Calu3 (cell line): ENCODE data around the gene SNRPD2. TPM values are rescaled to one million over a fixed set of nuclear protein-coding genes. Genes with fewer than 3 reads are reported as not detected.

ENCODE experiments used
- BruUV-seq: library from RNA; stranded (reverse); fragments of 400-500 nt; replicated peaks from 2 replicates; lab custom pipeline; 2021; lab: Mats Ljungman, UMichigan
- CTCF ChIA-PET: fragments of 300-600 bp; sonication (Branson Sonifier 250); formaldehyde crosslinking; loops from one replicate; lab custom pipeline; 2022; ENCODE audit warnings: antibody characterized with exemption; lab: Charles Lee
- DNase-seq: peaks from one replicate; pipeline ENCODE4 v3.0.0; 2022
- H3K27ac Mint-ChIP-seq: one replicate; pipeline ENCODE4 v1.8.0; 2022; ENCODE audit warnings: mixed read lengths; ENCODE audit not compliant: unreplicated experiment
- H3K27me3 Mint-ChIP-seq: one replicate; pipeline ENCODE4 v1.8.0; 2022; ENCODE audit warnings: mixed read lengths; ENCODE audit not compliant: unreplicated experiment
- H3K36me3 Mint-ChIP-seq: one replicate; pipeline ENCODE4 v1.8.0; 2022; ENCODE audit warnings: mild to moderate bottlenecking, moderate library complexity, mixed read lengths; ENCODE audit not compliant: insufficient read depth, unreplicated experiment
- H3K4me1 Mint-ChIP-seq: one replicate; pipeline ENCODE4 v1.8.0; 2022; ENCODE audit warnings: mild to moderate bottlenecking, low read depth, mixed read lengths; ENCODE audit not compliant: unreplicated experiment
- H3K4me3 Mint-ChIP-seq: one replicate; pipeline ENCODE4 v1.8.0; 2022; ENCODE audit warnings: mild to moderate bottlenecking, low read depth, moderate library complexity, mixed read lengths; ENCODE audit not compliant: unreplicated experiment
- H3K9me3 Mint-ChIP-seq: one replicate; pipeline ENCODE4 v1.8.0; 2022; ENCODE audit warnings: low read depth, mixed read lengths; ENCODE audit not compliant: unreplicated experiment
- intact Hi-C: fragments of 100-400 bp; cut with micrococcal nuclease; formaldehyde crosslinking; loops from one replicate; pipeline ENCODE4 v1.10.0; 2022; ENCODE audit not compliant: unreplicated experiment
- total RNA-seq: library from RNA; stranded (reverse); gene quantifications from 2 replicates; pipeline ENCODE4 v1.2.3, GENCODE V29; 2022
- TF ChIP-seq, protein P1 (sequence below): fragments of 200-600 bp; IDR thresholded peaks from one replicate; pipeline ENCODE4 v1.8.0; 2022; ENCODE audit warnings: antibody characterized with exemption; ENCODE audit not compliant: unreplicated experiment

The SNRPD2 gene
- total RNA-seq, 1 experiment from 2014 or later: 663 TPM

DNA sequence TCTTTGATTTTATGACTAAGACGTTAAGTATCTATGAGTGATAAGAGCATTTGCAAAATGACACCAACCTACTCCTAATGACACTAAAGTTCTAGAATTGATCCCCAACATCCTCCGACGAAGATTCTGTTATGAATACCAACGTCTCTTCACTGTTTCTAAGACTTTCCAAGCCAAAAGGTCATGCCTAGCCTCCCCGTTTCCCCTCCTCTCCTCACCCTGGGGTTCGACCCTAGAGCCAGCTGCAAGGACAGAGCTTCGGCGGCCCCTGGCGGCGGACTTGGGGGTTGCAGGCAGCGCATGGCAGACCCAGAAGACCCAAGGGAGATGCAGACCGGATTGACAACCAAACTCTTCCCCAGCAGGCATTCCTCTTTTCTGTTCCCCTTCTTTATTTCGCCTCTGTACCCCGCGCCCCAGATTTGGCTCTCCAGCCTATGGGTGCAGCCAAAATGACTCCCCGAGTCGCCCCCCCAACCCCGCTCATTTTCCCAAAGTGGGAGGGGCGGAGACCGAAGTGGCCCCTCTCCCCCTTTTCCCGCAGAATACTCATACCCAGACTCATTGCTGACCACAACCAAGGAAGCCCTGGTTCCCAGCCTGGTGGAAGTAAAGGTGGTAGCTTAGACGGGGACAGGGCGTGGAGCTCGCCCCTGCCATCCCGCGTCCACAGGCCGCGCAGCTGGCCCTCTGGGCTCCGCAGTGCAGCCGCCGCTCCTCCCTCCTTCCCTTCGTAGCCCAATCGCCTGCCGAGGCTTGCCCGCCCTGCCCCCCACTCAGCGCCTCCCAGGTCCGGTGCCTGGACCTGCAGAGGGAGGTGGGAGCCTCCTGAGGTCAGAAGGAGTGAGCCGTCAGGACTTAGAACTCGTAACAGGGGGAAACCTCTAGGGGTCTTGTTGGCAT lies 48.5 kb downstream of the SNRPD2 start:
- DNase-seq: peak; percentile 94
- CTCF ChIA-PET: interaction anchor here (0.7 to 3.8 kb wide), 16 partner anchors 17 to 1853 kb away, joined by 3 to 39 read pairs (median 5); partner anchors contain the start of genes DMWD, PPP1R37 and VASP

DNA sequence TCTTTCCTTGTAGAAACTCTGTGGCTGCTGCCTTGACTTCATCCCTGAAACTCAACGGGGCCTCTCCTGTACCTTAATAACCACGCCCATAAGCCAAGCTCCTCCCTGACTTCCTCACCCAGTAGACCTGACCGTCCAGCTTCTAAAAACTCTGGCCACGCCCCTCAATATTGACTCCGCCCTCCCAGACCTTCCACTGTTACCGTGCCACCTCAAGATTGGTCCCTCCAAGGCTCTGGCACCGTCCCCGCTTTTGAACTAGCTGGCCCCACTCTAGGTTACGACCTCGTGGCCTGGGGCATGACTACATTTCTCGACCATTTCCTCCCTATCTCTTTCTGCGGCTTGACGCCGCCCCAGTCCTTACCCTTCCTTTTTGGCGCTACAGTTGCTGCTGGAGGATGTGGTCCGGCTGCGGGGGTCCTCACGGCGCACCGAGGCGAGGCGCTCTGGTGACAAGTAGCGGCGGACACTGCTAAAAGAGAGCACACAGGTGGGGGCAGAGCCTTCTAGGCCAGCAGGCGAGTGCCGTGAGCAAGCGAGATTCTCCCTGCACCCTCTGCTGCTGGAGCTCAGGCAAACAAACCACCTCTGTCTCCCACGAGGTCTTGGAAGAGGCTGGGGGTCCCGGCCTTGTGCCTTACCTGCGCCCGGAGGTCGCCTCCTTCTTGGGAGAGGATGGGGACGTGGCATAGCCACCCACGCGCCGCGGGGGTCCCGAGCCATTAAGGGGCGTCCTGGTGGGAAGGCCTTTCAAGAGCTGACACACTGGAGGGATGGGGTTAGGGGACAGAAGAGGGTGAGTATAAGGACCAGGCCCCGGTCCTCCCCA lies 50.3 kb downstream of the SNRPD2 start:
- Mint-ChIP-seq H3K4me3 (peak overlapping the region; percentile 63), H3K4me1 (peaks cover 54% of the 10 kb centered on the region), H3K27me3 (peaks cover 15% of the 10 kb centered on the region), H3K36me3 (peaks cover 75% of the 10 kb centered on the region), H3K9me3 (peaks cover 7% of the 10 kb centered on the region), H3K27ac (peak overlapping the region; percentile 89)
- no TSS peak for BruUV-seq
- intact Hi-C loops: loop anchor here (1.0 to 5.0 kb wide), 6 partner anchors 27 to 149 kb away; partner anchors contain the start of gene VASP
- CTCF ChIA-PET: interaction anchor here (0.5 to 3.8 kb wide), 39 partner anchors 9 to 239 kb away, joined by 3 to 39 read pairs (median 4); partner anchors contain the start of genes ERCC1, FOSB, GIPR and OPA3
- TF ChIP-seq, protein P1, sequence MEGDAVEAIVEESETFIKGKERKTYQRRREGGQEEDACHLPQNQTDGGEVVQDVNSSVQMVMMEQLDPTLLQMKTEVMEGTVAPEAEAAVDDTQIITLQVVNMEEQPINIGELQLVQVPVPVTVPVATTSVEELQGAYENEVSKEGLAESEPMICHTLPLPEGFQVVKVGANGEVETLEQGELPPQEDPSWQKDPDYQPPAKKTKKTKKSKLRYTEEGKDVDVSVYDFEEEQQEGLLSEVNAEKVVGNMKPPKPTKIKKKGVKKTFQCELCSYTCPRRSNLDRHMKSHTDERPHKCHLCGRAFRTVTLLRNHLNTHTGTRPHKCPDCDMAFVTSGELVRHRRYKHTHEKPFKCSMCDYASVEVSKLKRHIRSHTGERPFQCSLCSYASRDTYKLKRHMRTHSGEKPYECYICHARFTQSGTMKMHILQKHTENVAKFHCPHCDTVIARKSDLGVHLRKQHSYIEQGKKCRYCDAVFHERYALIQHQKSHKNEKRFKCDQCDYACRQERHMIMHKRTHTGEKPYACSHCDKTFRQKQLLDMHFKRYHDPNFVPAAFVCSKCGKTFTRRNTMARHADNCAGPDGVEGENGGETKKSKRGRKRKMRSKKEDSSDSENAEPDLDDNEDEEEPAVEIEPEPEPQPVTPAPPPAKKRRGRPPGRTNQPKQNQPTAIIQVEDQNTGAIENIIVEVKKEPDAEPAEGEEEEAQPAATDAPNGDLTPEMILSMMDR: no peak
- peak; percentile 98 for DNase-seq

More for the DNA sequence above, 48.5 kb downstream of the SNRPD2 start:
- Mint-ChIP-seq H3K4me3 (peak overlapping the region; percentile 63), H3K36me3 (peaks cover 65% of the 10 kb centered on the region), H3K4me1 (peaks cover 50% of the 10 kb centered on the region), H3K27ac (peak overlapping the region; percentile 89), H3K27me3 (peaks cover 15% of the 10 kb centered on the region), H3K9me3 (peaks cover 7% of the 10 kb centered on the region)
- no TSS peak for BruUV-seq
- intact Hi-C loops: loop anchor here (2.0 to 5.0 kb wide), 5 partner anchors 28 to 150 kb away; partner anchors contain the start of gene VASP
- TF ChIP-seq, protein P1: peak; percentile 99

DNA sequence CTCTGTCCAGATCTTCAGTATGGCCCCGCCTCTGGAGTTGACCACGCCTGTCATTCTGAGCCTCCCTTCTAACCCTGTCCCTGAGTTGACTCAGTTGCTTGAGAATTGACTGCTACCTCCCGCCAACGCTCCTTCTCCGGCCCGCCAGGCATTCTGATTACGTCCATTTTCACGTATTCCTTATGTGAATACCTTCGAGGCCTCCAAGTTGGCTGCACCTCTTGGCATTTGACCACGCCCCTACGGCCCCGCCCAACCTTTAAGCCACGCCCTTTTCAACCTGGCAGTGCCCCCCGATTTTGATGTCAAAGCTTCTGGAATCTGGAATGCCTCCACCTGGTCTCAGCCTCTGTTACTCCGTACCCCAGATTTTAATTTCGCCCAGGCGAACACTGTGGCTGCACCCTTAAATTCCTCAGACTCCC lies 50.9 kb downstream of the SNRPD2 start:
- Mint-ChIP-seq H3K4me3 (peak overlapping the region; percentile 63), H3K4me1 (peaks cover 48% of the 10 kb centered on the region), H3K36me3 (peaks cover 76% of the 10 kb centered on the region), H3K27ac (peak overlapping the region; percentile 89), H3K9me3 (peaks cover 7% of the 10 kb centered on the region), H3K27me3 (peaks cover 15% of the 10 kb centered on the region)
- CTCF ChIA-PET: interaction anchor here (0.7 to 3.8 kb wide), 23 partner anchors 9 to 173 kb away, joined by 3 to 39 read pairs (median 6); partner anchors contain the start of genes FOSB, GIPR, OPA3 and QPCTL
- BruUV-seq: no TSS peak
- TF ChIP-seq, protein P1: no peak
- intact Hi-C loops: loop anchor here (5.0 kb wide), 2 partner anchors 49 to 134 kb away; partner anchors contain the start of gene VASP
- peak; percentile 84 for DNase-seq
